ENCODE measurements around the gene TMEM151B. TPM values are rescaled to one million over a fixed set of nuclear protein-coding genes. Genes with fewer than 3 reads are reported as not detected.

Gene TMEM151B
- total RNA-seq, 1 experiment from 2014 or later: not detected

DNA sequence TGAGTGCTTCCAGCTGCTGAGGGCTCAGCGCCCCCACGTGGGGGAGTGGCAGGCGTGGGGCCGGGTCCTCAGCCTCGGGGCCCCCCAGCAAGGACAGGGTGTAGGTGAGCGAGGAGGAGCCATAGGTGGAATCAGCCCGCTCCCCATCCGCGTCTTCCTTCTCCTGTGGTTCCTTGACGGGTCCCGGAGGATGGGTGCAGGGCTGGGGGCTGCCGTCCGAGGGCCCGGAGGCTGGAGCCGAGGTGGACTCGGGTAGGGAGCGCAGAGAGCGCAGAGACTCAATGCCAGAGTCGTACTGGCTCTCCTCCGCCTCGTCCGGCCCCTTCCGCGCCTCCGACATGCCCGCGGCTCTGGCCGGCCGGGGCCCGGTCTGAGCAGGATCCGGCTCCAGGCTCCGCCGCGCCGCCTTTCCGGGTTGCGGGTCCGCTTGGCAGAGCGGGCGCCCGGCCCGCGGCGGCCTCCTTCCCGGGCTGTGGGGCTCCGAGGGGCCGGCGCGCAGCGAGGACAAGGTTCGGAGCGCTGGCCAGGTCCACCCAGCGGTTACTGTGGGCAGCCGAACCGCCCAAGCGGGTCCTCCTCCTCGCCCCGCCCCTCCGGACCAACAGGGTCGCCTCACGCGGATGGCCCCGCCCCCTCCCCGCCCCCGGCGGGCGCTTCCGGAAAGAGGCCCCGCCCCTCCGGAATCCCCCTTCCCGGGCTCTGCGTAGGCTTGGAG is 5.1 kb upstream of the TMEM151B start, which contains the start of gene NFKBIE:
Gene NFKBIE, minus strand, starts transcription at position 545 of the 715 bp plus-strand sequence. Its CDS starts 205 bp downstream, at position 340.
- no peaks in the 10 kb centered on the region for H4K20me1 ChIP-seq (ENCODE audit: insufficient read depth)
- peak within 1 kb of the TSS; percentile 99 for H3K4me2 ChIP-seq (ENCODE audit: low read length)
- peak within 1 kb of the TSS; percentile 88 to 92 for H3K4me3 ChIP-seq (replicated peaks in 1 of 2; ENCODE audit: low read depth in 1 of 2, low read length in 2 of 2)
- intact Hi-C loops (cut with micrococcal nuclease): loop anchor here (5.0 kb wide), 1 partner anchor 192 kb away; no protein-coding TSS in a partner anchor
- no peaks in the 10 kb centered on the region for H3K9me2 ChIP-seq (ENCODE audit: insufficient read depth)
- no TSS peak for BruUV-seq (replicated peaks)
- no peak for TF ChIP-seq CEBPB (IDR thresholded peaks at IDR 0.05; ENCODE audit: low read depth)
- TF ChIP-seq, protein P1, sequence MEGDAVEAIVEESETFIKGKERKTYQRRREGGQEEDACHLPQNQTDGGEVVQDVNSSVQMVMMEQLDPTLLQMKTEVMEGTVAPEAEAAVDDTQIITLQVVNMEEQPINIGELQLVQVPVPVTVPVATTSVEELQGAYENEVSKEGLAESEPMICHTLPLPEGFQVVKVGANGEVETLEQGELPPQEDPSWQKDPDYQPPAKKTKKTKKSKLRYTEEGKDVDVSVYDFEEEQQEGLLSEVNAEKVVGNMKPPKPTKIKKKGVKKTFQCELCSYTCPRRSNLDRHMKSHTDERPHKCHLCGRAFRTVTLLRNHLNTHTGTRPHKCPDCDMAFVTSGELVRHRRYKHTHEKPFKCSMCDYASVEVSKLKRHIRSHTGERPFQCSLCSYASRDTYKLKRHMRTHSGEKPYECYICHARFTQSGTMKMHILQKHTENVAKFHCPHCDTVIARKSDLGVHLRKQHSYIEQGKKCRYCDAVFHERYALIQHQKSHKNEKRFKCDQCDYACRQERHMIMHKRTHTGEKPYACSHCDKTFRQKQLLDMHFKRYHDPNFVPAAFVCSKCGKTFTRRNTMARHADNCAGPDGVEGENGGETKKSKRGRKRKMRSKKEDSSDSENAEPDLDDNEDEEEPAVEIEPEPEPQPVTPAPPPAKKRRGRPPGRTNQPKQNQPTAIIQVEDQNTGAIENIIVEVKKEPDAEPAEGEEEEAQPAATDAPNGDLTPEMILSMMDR (IDR thresholded peaks at IDR 0.05 in 2 of 3, conservative IDR thresholded peaks at IDR 0.05 in 1 of 3; ENCODE audit: borderline replicate concordance in 1 of 3, insufficient read depth in 1 of 3, low read depth in 2 of 3, low read length in 2 of 3): peak; percentile 15 to 41 (median 35); a peak in 3 of 6 replicates
- peak; percentile 50; the same call in 1 of the 2 replicates for TF ChIP-seq RAD21 (IDR thresholded peaks at IDR 0.05; ENCODE audit: low read depth)
- no peak for TF ChIP-seq SP1 (IDR thresholded peaks at IDR 0.05; ENCODE audit: low read depth)
- TF ChIP-seq POLR2AphosphoS5 (IDR thresholded peaks at IDR 0.05; ENCODE audit: low read depth, low read length): peak; percentile 95
- TF ChIP-seq TCF7L2 (IDR thresholded peaks at IDR 0.05; ENCODE audit: borderline replicate concordance, extremely low read depth, insufficient read depth, insufficient read length): no peak
- TF ChIP-seq ZFX (IDR thresholded peaks at IDR 0.05): peak; percentile 53; the same call in 1 of the 2 replicates
- TF ChIP-seq POLR2A (IDR thresholded peaks at IDR 0.05; ENCODE audit: borderline replicate concordance, extremely low read depth, insufficient read depth, insufficient read length): peak; percentile 72
- no peak for TF ChIP-seq YY1 (IDR thresholded peaks at IDR 0.05; ENCODE audit: extremely low read depth, insufficient replicate concordance, low read depth, low read length)
- TF ChIP-seq EGR1 (IDR thresholded peaks at IDR 0.05; ENCODE audit: low read depth): peak; percentile 1; the same call in 1 of the 2 replicates
- TF ChIP-seq SIN3A (IDR thresholded peaks at IDR 0.05; ENCODE audit: low read depth): peak; percentile 70; the same call in 1 of the 2 replicates
- no peak for TF ChIP-seq JUND (IDR thresholded peaks at IDR 0.05)
- H3K9me3 ChIP-seq (ENCODE audit: control insufficient read depth in 1 of 2, insufficient read depth in 1 of 2, low read depth in 1 of 2, low read length in 2 of 2): no peaks in the 10 kb centered on the region
- H2AFZ ChIP-seq (ENCODE audit: low read depth, low read length, poor library complexity, severe bottlenecking): no peak within 1 kb of the TSS
- CTCF ChIA-PET: interaction anchor here (1.1 to 1.5 kb wide), 3 partner anchors 10 to 169 kb away, joined by 3 to 5 read pairs (median 3); no protein-coding TSS in a partner anchor
- no peaks in the 10 kb centered on the region for H3K27me3 ChIP-seq (ENCODE audit: insufficient read depth, low read length)
- H3K27ac ChIP-seq (ENCODE audit: low read depth, low read length): peak within 1 kb of the TSS; percentile 79
- DNase-seq (ENCODE audit: low read depth, low spot score) (peak; percentile 68), ATAC-seq (peak; percentile 83)
- POLR2A ChIA-PET: interaction anchor here (0.7 to 1.6 kb wide), 2 partner anchors 9 to 10 kb away, joined by 3 read pairs; no protein-coding TSS in a partner anchor
- H3K36me3 ChIP-seq (ENCODE audit: control insufficient read depth in 1 of 2, insufficient read depth in 2 of 2, low read length in 2 of 2): peaks cover 2 to 3% of the 10 kb centered on the region in 2 experiments; a peak in 2 of 4 replicates
- RAD21 ChIA-PET (ENCODE audit: low non-redundant PET in 1 of 2, low total read pairs in 2 of 2, uncharacterized antibody in 2 of 2, unreplicated experiment in 2 of 2): no interaction called here
- peak within 1 kb of the TSS; percentile 88 for H3K9ac ChIP-seq (ENCODE audit: low read length)
- peaks cover 7 to 26% of the 10 kb centered on the region in 2 experiments for H3K4me1 ChIP-seq (ENCODE audit: control insufficient read depth in 1 of 2, insufficient read depth in 2 of 2, low read length in 2 of 2)
- peaks cover 25% of the 10 kb centered on the region; the same call in 1 of the 2 replicates for H3K79me2 ChIP-seq (ENCODE audit: insufficient read depth, low read length)

All from HCT116 (cell line).